HG02884 (cell line): ENCODE data around the gene TRIM31.
"Not testable (repeated sequence)": the region's sequence is repeated elsewhere in the genome, so short reads cannot be mapped to it uniquely, and the experiment has no call there.

Experiments
- ATAC-seq: cut with Tn5 transposase; IDR thresholded peaks from one replicate; pipeline ENCODE4 v1.9.1; 2021; ENCODE audit warnings: mild to moderate bottlenecking, moderate library complexity; ENCODE audit not compliant: unreplicated experiment

The TRIM31 gene

GRCh38 chr6:30118691-30119090 lies 5.8 kb upstream of the TRIM31 start:
- not testable (repeated sequence) for ATAC-seq

GRCh38 chr6:30116724-30117123 lies 3.8 kb upstream of the TRIM31 start:
- no peak for ATAC-seq

GRCh38 chr6:30113841-30114240 lies 951 bp upstream of the TRIM31 start:
- ATAC-seq, result no peak

- no peak for ATAC-seq
These were observed 392 bp downstream of the TRIM31 start for GRCh38 chr6:30112402-30112994.

DNA sequence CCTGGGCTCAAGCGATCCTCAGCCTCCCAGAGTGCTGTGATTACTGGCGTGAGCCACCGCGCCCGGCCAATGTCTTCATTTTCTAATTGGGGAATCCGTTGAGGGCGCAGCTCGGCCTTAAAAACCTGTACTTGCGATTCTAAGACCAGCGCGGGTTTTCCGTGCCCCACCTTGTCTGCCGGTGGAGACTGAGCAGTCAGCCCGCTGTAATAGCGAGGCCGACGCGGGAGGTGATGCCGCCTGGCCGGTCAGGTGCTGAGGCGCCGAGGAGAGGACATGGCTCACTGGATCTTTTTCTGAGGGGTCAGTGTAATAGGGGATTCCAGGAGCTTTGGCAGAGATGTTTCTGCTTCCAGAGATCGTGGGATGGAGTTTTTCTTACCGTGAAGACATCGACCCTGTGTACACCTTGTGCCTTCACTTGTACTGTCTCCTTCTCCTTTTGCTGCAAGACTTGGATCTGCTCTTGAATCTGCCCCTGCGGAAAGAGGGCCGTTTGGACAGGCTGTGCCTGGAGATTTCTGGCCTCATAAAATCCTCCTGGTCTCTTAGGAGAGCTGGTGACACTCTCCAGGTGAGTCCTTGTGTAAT lies 1.5 kb downstream of the TRIM31 start:
- ATAC-seq, result no peak

- no peak for ATAC-seq
These were observed 8.2 kb downstream of the TRIM31 start for GRCh38 chr6:30104661-30105060.

DNA sequence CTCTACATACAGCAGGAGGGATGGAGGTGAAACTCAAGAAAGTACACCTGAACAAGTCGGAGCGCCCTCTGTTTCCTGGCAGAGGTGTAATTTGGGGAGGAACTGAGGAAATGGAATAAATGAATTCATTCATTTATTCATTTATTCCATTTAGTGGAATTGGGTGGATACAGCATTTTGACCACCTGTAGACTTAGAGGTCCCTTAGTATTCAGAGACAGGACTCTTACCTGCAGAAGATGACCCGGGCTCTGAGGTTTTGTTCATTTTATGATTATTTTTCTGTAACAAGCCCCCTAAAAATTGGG lies 9.1 kb downstream of the TRIM31 start:
- no peak for ATAC-seq

- ATAC-seq, result no peak
These were observed 9.7 kb downstream of the TRIM31 start for GRCh38 chr6:30102970-30103871.

GRCh38 chr6:30102414-30102969 lies 10.4 kb downstream of the TRIM31 start:
- no peak for ATAC-seq

DNA sequence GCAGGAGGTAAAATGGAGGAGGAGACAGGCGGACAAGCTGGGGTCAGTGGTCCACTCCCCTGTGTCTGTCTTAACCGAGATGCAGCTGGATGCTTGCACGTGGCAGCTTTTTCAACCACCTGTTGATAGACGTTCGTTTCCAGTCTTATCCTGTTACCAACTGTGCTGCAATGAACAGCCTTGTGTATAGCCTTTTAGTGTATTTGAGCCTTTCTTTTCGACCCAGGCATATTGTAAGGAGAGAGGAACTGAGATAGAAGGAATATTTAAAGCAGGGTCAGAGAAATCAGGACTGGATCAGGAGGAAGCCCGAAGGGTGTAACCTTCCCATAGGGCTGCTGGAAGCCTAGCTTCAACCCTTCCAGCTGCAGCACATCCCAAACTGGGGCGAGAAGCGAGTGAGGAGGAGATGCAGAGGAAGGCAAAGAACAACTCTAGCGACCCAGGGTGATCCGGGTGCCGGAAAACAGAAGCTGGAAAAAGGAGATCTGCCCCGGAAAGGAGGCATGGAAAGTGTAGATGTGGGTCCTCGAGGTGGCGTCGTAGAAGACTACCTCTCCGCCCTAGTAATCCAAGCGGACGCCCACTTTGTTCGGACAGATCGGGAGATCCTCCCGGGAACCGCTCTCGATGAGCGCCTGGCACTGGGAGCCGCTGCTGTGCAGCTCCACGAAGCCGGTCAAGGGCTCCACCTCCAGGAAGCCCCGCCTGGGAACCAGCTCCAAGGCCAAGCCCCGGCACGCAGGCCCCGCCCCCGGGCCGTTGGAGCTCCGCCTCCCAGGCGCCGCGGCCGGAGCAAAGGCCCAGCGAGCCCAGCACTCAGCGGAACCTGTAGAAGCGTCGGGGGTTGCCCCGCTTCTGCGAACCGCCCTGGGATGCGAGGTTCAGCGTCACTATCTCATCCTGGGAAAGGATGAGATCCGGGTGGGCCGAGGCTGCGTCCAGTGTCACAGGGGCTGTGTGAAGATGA lies 11.2 kb downstream of the TRIM31 start:
- peak; percentile 60 for ATAC-seq

GRCh38 chr6:30100585-30101443 lies 12.1 kb downstream of the TRIM31 start:
- ATAC-seq, result no peak

GRCh38 chr6:30100154-30100553 lies 12.7 kb downstream of the TRIM31 start:
- no peak for ATAC-seq

DNA sequence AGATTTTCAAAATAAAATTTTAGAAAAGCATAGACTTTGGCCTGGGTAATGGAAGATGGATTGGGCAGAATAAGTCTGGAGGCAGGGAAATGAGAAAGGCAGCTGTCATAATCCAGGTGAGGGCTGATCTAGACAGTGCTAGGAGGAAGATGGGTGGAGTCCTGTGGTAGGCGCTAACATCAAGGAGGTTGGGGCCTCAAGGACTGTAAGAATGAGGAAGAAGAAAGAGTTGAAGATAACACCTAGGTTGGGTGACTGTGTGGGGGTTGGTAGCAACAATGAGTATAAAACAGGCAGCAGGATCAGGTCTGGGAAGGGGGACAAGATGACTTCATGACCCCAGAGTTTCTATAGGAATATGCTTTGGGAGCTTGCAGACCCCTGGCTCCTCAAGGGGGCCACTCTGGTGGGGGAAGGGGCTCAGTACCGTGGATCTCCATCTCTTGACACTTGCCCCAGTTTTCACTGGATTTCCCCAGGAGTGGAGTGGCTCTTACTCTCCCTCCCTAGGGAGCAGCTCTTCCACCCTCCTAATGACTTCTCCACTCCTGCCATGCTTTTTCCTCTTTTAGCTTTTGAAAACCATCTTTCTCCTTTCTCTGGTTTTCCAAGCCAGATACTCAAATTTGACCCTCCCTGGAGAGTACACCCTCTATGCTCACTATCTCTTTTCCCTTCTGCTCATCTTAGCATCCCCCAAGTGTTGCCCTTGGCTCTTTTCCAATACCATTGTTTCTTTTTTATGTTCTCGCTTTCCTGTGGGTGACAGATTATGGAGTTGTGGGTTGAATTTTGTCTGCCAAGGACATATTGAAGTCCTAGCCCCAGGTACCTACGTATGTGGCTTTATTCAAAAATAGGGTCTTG lies 14.8 kb downstream of the TRIM31 start:
- ATAC-seq, result no peak

- no peak for ATAC-seq
These were observed 16.1 kb downstream of the TRIM31 start for GRCh38 chr6:30096829-30097228.

DNA sequence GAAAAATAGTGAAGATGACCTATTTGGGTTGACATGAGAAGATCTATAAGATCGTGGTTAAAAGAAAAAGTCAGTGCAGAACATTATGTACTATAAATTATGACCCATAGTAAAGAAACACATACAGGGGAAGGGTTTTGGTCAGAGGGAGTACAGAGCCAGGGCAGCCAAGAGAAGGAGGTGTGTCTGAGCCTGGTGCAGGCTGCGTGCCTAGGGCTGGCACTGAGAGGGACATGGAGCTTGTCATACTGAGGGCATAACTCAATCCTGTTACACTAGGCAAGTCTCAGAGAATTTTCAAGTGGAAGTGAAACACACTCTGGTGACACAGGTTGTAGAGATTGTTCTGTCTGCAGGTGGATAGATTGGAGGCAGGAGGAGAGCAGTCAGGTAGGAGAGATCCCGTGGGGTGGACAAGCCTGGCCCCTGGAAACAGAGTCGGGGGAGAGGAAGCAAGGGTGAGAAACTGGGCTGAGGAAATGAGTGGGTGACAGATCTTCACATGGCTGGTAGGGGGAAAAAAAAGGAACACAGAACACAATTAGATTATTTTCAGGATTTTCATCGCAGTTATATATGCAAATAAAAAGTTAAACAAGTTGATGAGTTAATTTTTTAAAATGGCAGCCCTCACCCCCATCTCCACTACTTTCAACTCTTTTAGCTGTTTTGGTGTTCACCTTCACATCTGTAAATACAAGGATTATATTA lies 18.8 kb downstream of the TRIM31 start:
- ATAC-seq, result no peak

DNA sequence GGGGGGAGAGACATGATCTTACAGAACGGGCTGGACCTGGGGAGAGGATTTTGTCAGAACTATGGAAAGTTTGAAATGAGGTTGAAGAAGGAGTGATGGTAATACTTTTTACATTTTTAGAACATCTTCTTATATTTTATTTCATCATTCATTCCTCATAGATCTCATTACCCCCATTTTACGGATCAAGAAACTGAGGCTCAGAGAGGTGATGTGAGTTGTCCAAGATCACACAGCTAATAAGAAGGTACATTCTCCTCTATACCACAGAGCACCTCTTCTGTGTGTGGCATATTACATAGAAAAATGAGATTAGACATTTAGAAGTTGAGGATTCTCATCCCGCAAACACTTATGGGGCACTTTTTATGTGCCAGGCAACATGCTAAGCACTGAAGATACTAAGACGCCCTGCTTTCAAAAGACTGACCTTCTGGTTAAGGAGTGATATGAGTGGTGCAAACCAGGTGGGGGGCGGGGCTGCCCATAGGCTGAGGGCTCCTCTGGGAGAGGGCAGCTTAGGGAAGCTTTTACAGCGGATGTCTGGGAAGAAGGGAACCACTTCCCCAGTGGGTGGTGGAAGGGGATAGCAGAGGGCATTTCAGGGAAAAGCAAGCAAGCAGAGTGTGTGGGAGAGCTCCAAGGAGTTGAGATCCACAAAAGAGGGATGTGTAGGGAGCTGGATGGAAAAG lies 19.9 kb downstream of the TRIM31 start:
- no peak for ATAC-seq

GRCh38 chr6:30091577-30092381 lies 21.1 kb downstream of the TRIM31 start:
- ATAC-seq, result no peak
